Natural killer cell treated with Interleukin-12 subunit alpha and Interleukin-12 subunit beta and Interleukin-15 and Interleukin-18, amount 100 ng/mL, for 72 hours (primary cell): ENCODE data around the gene SKP1. TPM values are rescaled to one million over a fixed set of nuclear protein-coding genes. Genes with fewer than 3 reads are reported as not detected.

ENCODE experiments used
- ATAC-seq, 2 donors: fragments of 150-1000 bp; cut with Tn5 transposase in 1 of 2; sonication (Bioruptor Pico), chemical (Tn5 transposase) in 1 of 2; 2 replicates each; pipeline ENCODE4 v1.10.0; 2021
- DNase-seq: peaks from one replicate; pipeline ENCODE4 v3.0.0; 2022; ENCODE audit warnings: low spot score
- H3K27ac Mint-ChIP-seq, 2 donors: 1 replicate in 1 of 2; 2 replicates in 1 of 2; pipeline ENCODE4 v1.8.0; 2022; ENCODE audit warnings: mixed read lengths in 2 of 2, mild to moderate bottlenecking in 1 of 2, moderate library complexity in 1 of 2
- H3K27me3 Mint-ChIP-seq, 2 donors: 1 replicate in 1 of 2; 2 replicates in 1 of 2; pipeline ENCODE4 v1.8.0; 2022; ENCODE audit warnings: mixed read lengths in 2 of 2
- H3K36me3 Mint-ChIP-seq: one replicate; pipeline ENCODE4 v1.8.0; 2022; ENCODE audit warnings: mixed read lengths
- H3K4me1 Mint-ChIP-seq, 2 donors: 1 replicate in 1 of 2; 2 replicates in 1 of 2; pipeline ENCODE4 v1.8.0; 2022; ENCODE audit warnings: low read depth in 2 of 2, mixed read lengths in 2 of 2, mild to moderate bottlenecking in 1 of 2
- H3K4me3 Mint-ChIP-seq: one replicate; pipeline ENCODE4 v1.8.0; 2022; ENCODE audit warnings: mixed read lengths
- H3K9me3 Mint-ChIP-seq: 2 replicates; pipeline ENCODE4 v1.8.0; 2022; ENCODE audit warnings: mixed read lengths
- total RNA-seq, 2 donors: library from RNA; stranded (reverse); gene quantifications; one replicate each; pipeline ENCODE4 v1.2.3, GENCODE V29; 2022

Gene SKP1
- total RNA-seq, 2 donors from 2014 or later = 162 to 210 TPM

GRCh38 chr5:134203630-134204029, 26.9 kb upstream of the SKP1 start:
- peaks cover 36% of the 10 kb centered on the region for H3K36me3 Mint-ChIP-seq

GRCh38 chr5:134195666-134196065, 18.9 kb upstream of the SKP1 start:
- ATAC-seq = no peak
- DNase-seq = no peak
- Mint-ChIP-seq H3K36me3 (peaks cover 20% of the 10 kb centered on the region), H3K4me1 (no peaks in the 10 kb centered on the region), H3K4me3 (no peak overlapping the region), H3K9me3 (no peaks in the 10 kb centered on the region), H3K27me3 (no peaks in the 10 kb centered on the region), H3K27ac (no peak overlapping the region)

More at GRCh38 chr5:134203630-134204029, 26.9 kb upstream of the SKP1 start:
- peaks cover 15 to 26% of the 10 kb centered on the region in 2 donors for H3K4me1 Mint-ChIP-seq
- H3K27me3 Mint-ChIP-seq = no peaks in the 10 kb centered on the region
- no peaks in the 10 kb centered on the region for H3K9me3 Mint-ChIP-seq
- ATAC-seq (no peak), DNase-seq (no peak)
- peak overlapping the region in 1 of 2 donors; percentile 36 for H3K27ac Mint-ChIP-seq
- H3K4me3 Mint-ChIP-seq = no peak overlapping the region

GRCh38 chr5:134189031-134189430, 12.3 kb upstream of the SKP1 start:
- Mint-ChIP-seq H3K27ac (no peak overlapping the region), H3K4me3 (no peak overlapping the region), H3K36me3 (no peaks in the 10 kb centered on the region), H3K9me3 (no peaks in the 10 kb centered on the region), H3K27me3 (no peaks in the 10 kb centered on the region), H3K4me1 (peaks cover 0 to 8% of the 10 kb centered on the region in 2 donors)
- DNase-seq = no peak
- no peak for ATAC-seq

GRCh38 chr5:134188092-134188491, 11.3 kb upstream of the SKP1 start:
- peaks cover 0 to 8% of the 10 kb centered on the region in 2 donors for H3K4me1 Mint-ChIP-seq
- H3K9me3 Mint-ChIP-seq = no peaks in the 10 kb centered on the region
- ATAC-seq = no peak
- no peaks in the 10 kb centered on the region for H3K27me3 Mint-ChIP-seq
- peak overlapping the region in 1 of 2 donors; percentile 45 for H3K27ac Mint-ChIP-seq
- no peaks in the 10 kb centered on the region for H3K36me3 Mint-ChIP-seq
- DNase-seq = no peak
- no peak overlapping the region for H3K4me3 Mint-ChIP-seq

GRCh38 chr5:134184155-134185135, 7.7 kb upstream of the SKP1 start:
- H3K4me1 Mint-ChIP-seq = peaks cover 0 to 8% of the 10 kb centered on the region in 2 donors
- DNase-seq (peak; percentile 76), ATAC-seq (peak; percentile 89 to 92)
- H3K27me3 Mint-ChIP-seq = no peaks in the 10 kb centered on the region
- no peak overlapping the region for H3K4me3 Mint-ChIP-seq
- no peaks in the 10 kb centered on the region for H3K36me3 Mint-ChIP-seq
- peak overlapping the region in 1 of 2 donors; percentile 13 for H3K27ac Mint-ChIP-seq
- no peaks in the 10 kb centered on the region for H3K9me3 Mint-ChIP-seq

- H3K4me1 Mint-ChIP-seq = peaks cover 0 to 8% of the 10 kb centered on the region in 2 donors
- ATAC-seq = no peak
- H3K36me3 Mint-ChIP-seq = no peaks in the 10 kb centered on the region
- no peaks in the 10 kb centered on the region for H3K9me3 Mint-ChIP-seq
- H3K27me3 Mint-ChIP-seq = no peaks in the 10 kb centered on the region
- no peak overlapping the region for H3K27ac Mint-ChIP-seq
- no peak for DNase-seq
- no peak overlapping the region for H3K4me3 Mint-ChIP-seq
Observed at GRCh38 chr5:134183481-134183880, 6.7 kb upstream of the SKP1 start.

- H3K4me3 Mint-ChIP-seq = peak overlapping the region; percentile 88
- H3K27ac Mint-ChIP-seq = peak overlapping the region; percentile 83 to 96
- no peaks in the 10 kb centered on the region for H3K27me3 Mint-ChIP-seq
- H3K36me3 Mint-ChIP-seq = peaks cover 5% of the 10 kb centered on the region
- no peak for ATAC-seq
- no peak for DNase-seq
- no peaks in the 10 kb centered on the region for H3K9me3 Mint-ChIP-seq
- peaks cover 17 to 19% of the 10 kb centered on the region in 2 donors for H3K4me1 Mint-ChIP-seq
Observed at GRCh38 chr5:134178096-134178419, 1.3 kb upstream of the SKP1 start.

- H3K4me1 Mint-ChIP-seq = peaks cover 18 to 20% of the 10 kb centered on the region in 2 donors
- H3K9me3 Mint-ChIP-seq = no peaks in the 10 kb centered on the region
- DNase-seq (no peak), ATAC-seq (peak in 1 of 2 donors; percentile 41)
- H3K36me3 Mint-ChIP-seq = peaks cover 6% of the 10 kb centered on the region
- H3K4me3 Mint-ChIP-seq = peak overlapping the region; percentile 88
- H3K27ac Mint-ChIP-seq = peak overlapping the region; percentile 83 to 96
- no peaks in the 10 kb centered on the region for H3K27me3 Mint-ChIP-seq
Observed at GRCh38 chr5:134177369-134178095, 782 bp upstream of the SKP1 start.

- peak; percentile 54 to 56 for ATAC-seq
- no peak for DNase-seq
- no peaks in the 10 kb centered on the region for H3K27me3 Mint-ChIP-seq
- peaks cover 17% of the 10 kb centered on the region for H3K36me3 Mint-ChIP-seq
- peak overlapping the region; percentile 83 to 96 for H3K27ac Mint-ChIP-seq
- peaks cover 30 to 33% of the 10 kb centered on the region in 2 donors for H3K4me1 Mint-ChIP-seq
- H3K4me3 Mint-ChIP-seq = peak overlapping the region; percentile 88
- H3K9me3 Mint-ChIP-seq = no peaks in the 10 kb centered on the region
Observed at GRCh38 chr5:134175921-134176510, 734 bp downstream of the SKP1 start.

GRCh38 chr5:134174841-134175839, 1.6 kb downstream of the SKP1 start:
- ATAC-seq (no peak), DNase-seq (no peak)
- H3K27ac Mint-ChIP-seq = peak overlapping the region; percentile 83 to 96
- H3K27me3 Mint-ChIP-seq = no peaks in the 10 kb centered on the region
- peak overlapping the region; percentile 88 for H3K4me3 Mint-ChIP-seq
- H3K9me3 Mint-ChIP-seq = no peaks in the 10 kb centered on the region
- peaks cover 30 to 34% of the 10 kb centered on the region in 2 donors for H3K4me1 Mint-ChIP-seq
- peaks cover 17% of the 10 kb centered on the region for H3K36me3 Mint-ChIP-seq

GRCh38 chr5:134171972-134172371, 4.8 kb downstream of the SKP1 start:
- Mint-ChIP-seq H3K4me1 (peaks cover 34 to 44% of the 10 kb centered on the region in 2 donors), H3K9me3 (no peaks in the 10 kb centered on the region), H3K4me3 (no peak overlapping the region), H3K27ac (peak overlapping the region in 1 of 2 donors; percentile 62), H3K36me3 (peaks cover 24% of the 10 kb centered on the region), H3K27me3 (no peaks in the 10 kb centered on the region)
- ATAC-seq = no peak
- no peak for DNase-seq

GRCh38 chr5:134162592-134162991, 14.2 kb downstream of the SKP1 start:
- Mint-ChIP-seq H3K36me3 (peaks cover 48% of the 10 kb centered on the region), H3K9me3 (no peaks in the 10 kb centered on the region), H3K27ac (no peak overlapping the region), H3K4me1 (peaks cover 11 to 12% of the 10 kb centered on the region in 2 donors), H3K4me3 (no peak overlapping the region), H3K27me3 (no peaks in the 10 kb centered on the region)
- no peak for DNase-seq
- no peak for ATAC-seq
